ENCODE results near the gene OCRL.

Gene OCRL

DNA sequence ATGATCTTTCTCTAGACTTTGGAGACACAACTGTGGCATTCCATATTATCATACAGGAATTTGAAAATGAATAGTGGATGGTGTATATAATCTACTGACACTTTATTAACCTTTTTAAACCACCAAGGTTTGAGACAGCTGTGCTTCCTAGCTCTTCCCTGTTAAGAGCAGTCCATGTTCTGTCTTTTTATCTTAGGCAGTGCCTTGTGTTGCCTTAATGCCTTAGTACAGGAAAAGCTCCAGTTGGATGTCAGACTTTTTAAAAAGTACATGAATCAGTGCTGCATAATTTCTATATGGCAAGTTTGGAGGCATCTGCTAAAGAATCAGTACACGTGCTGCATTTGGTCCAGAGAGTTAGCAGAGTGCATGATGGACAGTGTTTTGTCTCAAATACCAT, 45.1 kb downstream of the OCRL start:
- no peak for DNase-seq (ENCODE audit: low read depth in 3 of 3)

DNA sequence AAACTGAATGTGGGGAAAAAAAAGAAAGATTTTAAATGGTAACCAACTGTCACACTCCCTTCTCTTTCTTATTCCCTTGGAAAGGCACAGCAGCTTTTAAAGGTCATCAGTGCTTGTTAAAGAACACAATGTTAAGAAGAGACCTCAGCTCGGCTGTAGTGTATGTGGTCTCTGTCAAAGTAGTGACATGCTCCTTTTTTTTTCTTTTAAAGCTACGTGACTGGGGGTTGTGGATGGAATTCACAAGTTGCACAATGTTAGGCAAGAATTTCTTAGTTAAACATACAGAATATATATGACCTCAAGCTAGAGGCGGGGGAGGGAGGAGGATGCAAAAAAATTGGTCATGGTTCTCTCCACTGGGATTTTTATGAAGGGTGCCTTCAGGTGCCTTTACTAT, 45.6 kb downstream of the OCRL start:
- no peak for DNase-seq (ENCODE audit: low read depth in 3 of 3)

DNA sequence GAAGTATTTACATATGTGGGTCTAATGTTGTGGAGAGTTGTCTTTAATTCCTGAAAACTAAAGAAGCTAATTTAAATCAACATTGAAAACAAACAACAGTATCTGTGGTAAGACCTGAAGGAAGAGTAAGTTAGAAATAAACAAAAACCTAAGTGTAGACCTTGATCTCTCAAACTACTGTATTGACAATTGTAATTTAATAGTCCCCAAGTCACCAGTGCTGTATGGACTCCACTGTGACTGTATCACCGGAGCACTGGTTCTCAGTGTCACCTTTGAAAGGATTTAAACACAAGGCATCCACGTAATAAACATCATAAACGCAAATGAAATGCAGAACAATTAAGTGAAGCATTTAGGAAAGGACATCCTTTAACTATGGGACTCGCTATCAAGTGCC, 46.4 kb downstream of the OCRL start:
- no peak for DNase-seq (ENCODE audit: low read depth in 3 of 3)

DNA sequence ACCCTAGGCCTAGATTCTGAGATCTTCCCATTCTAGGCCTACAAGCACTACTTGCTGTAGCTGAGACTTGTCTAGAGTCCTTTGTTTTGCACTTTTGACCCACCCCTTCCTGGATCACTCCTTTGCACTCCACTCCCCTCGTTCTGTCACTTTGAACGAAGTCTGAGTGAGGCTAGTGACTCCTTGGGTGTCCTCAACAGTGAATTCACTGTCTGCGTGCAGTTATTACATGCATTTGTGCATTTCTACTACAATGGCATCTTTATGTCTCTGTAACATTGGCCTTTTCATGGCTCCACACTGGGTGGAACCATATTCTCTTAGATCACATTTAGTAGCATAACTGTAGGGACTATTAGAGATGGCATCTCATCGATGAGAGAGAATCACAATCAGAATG, 50.5 kb downstream of the OCRL start:
- no peak for DNase-seq (ENCODE audit: low read depth in 3 of 3)

DNA sequence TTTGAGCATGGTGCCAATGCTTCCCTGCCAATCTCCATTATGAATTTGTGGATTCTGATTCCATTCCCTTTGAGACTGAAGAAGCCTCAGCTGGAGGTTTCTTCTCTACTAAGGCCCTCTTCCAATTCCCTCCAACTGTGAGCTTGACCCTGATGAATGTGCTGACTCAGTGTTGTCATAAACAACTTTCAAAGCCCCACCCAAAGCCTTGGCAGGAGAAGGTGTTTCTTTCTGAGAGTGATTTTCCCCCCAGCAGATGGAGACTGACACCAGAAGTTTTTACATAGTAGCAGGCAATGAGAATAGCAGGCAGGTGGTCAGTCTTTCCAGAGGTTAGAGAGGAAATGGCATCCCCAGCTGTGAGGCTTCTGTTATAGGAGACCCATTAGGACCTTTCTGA, 53.1 kb downstream of the OCRL start:
- no peak for DNase-seq (ENCODE audit: low read depth in 3 of 3)

DNA sequence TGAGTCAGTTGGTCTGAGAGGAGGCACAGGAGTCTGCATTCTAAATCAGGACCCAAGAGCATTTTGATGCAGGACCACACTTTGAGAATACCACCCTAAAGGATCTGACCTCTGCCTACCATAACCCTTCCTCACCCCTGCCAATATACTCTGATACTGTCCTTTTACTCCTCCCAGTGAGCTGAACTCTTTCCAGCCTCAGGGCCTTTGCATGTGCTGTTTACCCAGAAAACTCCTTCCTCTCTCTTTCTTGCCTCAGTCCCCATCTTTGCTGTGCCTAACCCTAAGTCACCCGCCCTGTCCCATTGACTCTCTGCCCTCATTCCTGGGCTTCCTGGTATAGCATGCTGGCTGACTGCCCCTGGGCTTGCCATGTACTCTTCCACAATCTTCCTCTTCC, 54.7 kb downstream of the OCRL start:
- no peak for DNase-seq (ENCODE audit: low read depth in 3 of 3)

DNA sequence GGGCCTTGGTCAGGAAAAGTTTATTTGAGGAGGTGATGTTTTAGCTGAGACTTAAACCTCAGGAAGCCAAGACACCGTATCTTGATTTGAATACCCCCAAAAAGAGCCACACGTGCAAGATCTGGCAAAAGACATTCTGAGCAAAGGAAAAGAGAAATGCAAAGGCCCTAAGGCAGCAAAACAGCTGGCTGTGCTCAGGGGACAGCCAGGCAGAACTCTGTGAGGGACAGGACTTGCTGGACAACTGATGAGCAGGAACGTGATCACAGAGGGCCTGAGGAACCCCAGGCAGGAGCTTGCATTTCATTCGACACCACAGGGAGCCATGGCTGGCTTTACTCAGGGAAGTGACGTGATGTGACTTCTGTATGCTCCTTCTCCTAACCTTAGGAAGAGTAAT, 56.0 kb downstream of the OCRL start:
- no peak for DNase-seq (ENCODE audit: low read depth in 3 of 3)

DNA sequence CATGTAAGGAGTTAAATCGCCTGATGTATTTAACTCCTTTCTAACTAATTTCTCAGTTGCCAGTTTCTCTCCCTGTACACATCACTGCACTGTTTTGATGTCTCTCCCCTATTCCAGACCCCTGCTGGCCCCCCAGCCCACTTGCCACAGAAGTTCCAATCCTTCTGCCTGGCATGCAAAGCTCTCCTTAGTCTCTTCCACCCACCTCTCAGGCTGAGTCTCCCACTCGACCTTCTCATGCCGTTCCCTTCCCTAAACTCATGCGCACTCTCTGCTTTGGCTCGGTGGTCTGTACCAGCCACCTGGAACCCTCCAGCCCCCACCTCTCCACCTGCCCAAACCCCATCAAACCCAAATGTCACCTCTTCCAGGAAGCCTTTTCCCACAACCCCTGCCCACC, 57.8 kb downstream of the OCRL start:
- DNase-seq (ENCODE audit: low read depth in 3 of 3): no peak

DNA sequence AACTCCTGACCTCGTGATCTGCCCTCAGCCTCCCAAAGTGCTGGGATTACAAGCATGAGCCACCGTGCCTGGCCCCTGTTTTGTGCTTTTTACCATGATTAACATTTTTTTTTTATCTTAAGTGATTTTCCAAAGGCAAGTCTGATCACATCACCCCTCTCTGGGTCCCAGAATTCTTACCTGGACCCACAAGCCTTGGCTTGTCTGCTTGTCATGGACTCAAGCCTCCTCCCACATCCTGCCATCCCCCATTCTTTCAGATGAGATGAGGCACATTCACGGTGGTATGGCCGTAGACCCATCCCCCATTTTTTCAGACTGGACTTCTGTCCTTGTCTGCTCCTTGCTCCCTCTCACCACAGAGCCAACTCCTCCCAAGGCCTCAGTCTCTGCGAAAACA, 59.4 kb downstream of the OCRL start:
- no peak for DNase-seq (ENCODE audit: low read depth in 3 of 3)

DNA sequence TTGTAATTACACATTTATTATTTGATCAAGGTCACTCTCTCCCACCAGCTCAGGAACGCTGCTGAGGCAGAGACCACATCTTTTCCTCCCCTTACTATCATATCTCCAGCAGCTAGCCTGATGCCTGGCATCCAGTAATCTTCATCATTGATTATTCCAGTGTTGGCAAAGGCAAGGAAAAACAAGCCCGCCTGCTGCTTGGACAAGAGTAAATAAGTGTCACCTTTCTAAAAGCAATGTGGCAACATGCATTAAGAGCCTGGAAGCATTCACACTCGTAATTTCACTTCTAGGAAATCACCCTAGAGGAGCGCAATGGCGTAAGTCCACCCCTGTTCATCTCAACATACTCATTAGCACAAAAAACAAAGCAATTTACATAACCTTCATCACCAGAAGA, 59.9 kb downstream of the OCRL start:
- no peak for DNase-seq (ENCODE audit: low read depth in 3 of 3)

DNA sequence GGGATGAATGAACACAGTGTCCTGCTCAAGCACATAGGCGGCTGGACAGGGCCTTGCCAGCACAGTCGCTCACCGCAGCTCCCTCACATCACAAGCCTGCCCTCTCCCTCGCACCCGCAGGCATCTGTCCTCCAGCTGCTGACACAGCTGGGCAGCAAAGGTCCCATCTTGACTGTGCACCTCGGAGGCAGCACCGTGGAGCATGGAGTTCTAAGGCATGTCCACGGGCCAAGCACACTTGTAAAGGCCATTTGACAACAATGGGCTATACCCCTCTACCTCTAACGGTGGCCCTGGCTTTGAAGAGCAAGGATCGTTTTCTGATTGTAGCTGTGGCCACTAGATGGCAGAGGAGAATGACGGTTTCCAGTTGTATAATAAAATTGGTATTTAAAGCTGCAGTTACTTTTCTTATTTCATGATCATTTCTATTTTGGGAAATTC, 60.9 kb downstream of the OCRL start:
- DNase-seq (ENCODE audit: low read depth in 3 of 3): no peak

DNA sequence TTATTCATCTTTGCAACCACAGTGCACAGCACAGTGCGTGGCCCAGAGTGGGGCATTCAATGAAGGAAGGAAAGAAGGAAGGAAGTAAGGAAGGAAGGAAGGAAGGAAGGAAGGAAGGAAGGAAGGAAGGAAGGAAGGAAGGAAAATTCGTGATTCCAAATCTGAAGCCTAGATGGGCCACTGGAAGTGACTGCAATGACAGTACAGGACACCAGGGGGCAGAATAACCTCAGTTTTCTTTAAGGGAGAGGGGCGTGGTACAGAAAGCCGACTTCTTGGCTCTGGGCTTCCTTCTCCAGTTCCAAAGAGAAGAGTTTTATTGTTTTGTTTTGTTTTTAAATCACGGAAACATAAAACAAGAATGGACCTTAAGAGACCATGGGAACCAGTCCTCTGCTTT, 66.9 kb downstream of the OCRL start:
- peak in 2 of 3 donors; percentile 36 to 38 for DNase-seq (ENCODE audit: low read depth in 3 of 3)

DNA sequence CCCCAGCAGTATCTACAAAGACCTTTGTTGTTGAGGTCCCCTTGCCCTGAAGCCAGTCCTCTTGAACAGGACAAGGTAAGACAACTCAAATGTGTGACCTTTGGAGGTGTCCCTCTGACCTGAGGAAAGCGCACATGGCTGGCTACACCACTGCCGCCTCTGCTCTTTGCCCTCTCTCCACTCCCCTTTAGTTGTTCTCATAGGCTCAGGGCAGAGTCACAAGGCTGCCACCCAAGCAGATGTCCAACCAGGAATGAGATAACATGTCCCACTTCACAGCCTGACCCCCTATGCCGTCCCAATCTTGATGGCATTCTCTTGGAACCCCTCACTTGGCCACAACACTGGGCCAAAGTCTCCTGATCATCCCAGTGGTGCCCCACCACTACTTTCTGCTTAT, 68.4 kb downstream of the OCRL start:
- no peak for DNase-seq (ENCODE audit: low read depth in 3 of 3)

DNA sequence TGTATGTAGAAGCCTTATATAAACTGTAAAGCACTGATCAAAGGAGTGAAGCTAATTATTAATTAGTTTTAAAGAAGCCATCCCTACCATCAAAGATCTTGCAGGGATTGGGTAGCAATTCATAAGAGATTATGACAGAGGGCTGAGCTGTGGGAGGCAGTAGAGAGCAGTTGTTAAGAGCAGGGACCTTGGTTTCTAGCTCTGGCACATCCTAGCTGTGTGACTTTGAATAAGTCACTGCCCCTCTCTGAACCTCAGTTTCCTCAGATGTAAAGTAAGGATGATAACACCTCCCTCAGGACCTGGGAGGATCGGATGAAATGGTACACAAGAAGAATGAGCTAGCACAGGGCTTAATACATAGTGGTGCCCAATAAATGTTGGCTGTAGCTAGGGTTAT, 69.3 kb downstream of the OCRL start:
- no peak for DNase-seq (ENCODE audit: low read depth in 3 of 3)

DNA sequence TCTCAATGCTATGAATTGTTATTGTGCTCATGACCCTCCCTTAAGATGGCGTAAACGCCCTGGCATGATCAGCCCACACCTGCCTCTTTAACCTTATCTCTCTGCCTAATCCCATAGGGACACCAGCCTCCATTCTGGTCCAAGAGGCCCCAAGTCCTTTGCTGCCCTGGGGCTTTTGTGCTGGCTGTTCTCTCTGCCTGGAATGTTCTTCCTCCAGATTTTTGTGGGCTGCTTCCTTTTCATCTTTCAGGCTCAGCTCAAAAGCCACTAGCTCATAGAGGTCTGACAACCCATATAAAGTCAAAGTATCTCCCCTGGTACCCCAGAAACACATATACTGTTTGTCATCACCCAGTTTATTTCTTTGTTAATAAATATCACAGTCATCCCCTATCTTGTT, 72.3 kb downstream of the OCRL start:
- DNase-seq (ENCODE audit: low read depth in 3 of 3): no peak

DNA sequence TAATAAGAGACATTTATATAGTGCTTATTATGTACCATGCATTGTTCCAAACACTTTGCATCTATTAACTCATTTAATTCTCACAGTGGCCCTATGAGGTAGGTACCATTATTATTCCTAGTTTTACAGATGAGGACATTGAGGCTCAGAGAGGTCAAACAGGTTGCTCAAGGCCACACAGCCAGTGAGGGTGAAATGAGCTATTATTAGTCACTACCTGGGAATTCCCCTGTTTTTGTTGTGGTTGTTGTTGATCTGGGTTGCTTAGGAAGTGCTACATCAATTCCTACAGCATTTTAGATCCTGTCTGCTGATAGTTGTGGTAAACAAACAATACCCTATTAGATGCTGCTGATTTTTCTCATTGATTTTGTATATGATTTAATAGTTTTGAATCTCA, 73.5 kb downstream of the OCRL start:
- no peak for DNase-seq (ENCODE audit: low read depth in 3 of 3)

DNA sequence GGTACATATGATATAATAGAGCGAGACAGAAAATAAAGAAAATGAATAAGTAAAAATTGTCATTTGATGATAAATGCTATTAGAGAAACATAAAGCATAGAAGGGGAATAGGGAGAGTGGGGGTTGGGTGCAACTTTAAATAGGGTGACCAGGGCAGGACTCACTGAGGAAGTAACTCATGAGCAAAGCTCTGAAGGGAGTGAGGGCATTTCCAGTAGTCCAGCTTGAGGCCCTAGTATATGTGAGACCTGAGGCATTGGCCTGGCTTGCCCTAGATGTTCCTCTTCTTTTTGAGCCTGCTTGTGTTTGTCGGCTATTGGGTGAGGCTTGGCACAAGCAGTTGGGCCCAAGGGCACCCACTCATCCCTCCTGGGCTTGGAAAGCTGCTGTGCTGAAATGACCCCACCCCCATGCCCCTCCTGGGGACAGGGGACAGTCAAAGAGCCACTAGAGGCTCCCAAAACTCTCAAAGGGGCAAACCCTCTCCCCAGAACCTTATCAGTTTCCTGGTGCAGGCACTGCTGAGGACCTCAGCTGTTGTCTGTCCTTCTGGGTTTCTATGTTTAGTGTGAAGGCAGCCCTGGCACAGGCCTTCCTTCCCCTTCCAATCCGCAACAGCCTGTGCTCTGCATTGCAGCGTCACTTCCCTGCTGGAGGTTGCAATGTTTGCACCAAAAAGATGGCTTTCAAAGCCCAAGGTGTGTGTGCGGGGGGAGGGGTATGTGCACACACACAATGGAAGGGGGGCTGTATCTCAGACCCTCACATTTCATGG, 74.6 kb downstream of the OCRL start:
- no peak for DNase-seq (ENCODE audit: low read depth in 3 of 3)

DNA sequence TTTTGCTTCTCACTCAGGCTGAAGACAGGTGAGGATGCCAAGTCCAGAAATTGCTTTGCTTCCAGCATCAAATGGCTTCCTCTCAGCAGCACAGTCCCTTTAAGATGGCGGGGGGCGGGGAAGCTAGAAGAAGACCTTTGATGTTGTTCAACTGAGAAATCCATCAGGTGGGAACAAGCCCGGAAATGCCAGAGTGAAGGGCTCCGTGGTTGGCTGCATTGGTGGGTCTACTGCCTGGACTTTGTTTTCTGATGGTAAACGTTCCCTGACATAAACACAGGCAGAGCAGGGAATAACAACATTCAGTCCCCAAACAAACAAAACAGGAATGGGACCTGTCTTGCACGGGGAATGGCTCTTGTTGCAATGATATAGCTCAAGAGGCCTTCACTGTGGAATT, 77.4 kb downstream of the OCRL start:
- DNase-seq (ENCODE audit: low read depth in 3 of 3): no peak

DNA sequence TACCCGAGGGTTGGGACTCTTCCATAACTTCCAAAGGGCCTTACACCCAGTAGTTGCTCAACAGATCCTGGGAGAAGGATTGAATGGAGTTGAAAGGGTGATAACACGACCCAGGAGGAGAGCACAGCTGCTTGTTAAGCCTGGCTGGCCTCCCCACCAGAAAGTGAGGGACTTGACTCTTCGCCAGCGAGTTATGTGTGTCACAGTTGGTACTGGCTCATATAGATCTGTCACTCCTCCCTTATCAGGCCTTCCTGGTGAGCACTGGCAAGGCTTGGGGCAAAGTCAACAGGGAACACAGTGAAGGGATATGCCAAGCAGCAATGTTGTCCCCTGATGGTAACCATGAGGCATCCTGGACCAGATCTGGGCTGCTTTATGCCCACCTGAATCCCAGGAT, 78.9 kb downstream of the OCRL start:
- DNase-seq (ENCODE audit: low read depth in 3 of 3): no peak

DNA sequence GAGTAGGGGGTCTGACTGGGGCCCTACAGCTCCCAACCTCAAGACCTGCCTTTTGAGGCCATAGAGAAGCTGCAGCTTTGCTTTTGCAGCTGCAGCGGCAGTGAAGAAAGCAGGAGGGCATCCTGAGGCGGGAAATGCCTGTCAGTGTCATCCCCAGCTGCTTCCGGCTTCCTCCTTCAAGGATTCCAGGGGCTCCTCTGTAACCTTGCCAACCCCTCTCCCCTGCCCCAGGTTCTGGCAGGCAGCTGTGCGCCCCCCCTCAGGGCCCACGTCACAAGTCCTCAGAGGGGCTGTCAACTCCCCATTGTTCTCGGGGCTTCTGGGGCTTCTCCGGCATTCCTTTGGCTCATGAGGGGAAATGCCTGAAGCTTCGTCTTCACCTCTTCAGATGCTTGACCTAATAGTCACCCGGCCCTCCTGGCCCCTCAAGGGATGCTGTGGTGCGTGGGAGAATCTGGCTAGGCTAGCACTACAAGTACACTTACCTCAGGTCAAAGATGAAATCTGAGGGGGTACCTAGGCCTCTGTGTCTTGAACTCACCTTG, 82.8 kb downstream of the OCRL start:
- no peak for DNase-seq (ENCODE audit: low read depth in 3 of 3)

DNA sequence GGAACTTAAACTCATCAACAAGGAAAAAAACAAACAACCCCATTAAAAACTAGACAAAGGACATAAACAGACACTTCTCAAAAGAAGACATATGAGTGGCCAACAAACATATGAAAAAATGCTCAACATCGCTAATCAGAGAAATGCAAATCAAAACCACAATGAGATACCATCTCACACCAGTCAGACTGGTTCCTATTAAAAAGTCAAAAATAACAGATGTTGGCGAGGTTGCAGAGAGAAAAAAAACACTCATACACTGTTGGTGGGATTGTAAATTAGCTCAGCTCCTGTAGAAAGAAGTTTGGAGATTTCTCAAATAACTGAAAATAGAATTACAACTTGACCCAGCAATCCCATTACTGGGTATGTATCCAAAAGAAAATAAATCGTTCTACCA, 86.0 kb downstream of the OCRL start:
- DNase-seq (ENCODE audit: low read depth in 3 of 3): no peak

DNA sequence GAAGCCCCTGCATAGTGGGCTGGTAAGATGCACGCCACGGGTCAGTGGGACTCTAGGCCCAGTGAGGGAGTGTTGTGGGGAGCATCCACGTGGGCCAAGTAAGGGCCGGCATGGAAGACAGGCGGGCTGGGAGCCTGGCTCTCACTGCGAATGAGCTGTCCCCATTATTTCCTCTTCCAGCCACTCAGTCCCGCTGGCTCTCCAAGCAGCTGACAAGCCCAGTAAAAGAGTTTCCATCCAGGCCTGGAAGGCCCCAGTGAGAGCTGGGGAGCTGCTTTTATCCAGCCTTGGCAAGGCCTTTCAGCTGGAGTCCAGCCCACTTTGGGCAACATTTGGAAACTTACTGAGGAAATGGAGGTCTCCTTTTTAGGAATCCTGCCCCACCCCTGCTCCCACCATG, 89.8 kb downstream of the OCRL start:
- no peak for DNase-seq (ENCODE audit: low read depth in 3 of 3)

DNA sequence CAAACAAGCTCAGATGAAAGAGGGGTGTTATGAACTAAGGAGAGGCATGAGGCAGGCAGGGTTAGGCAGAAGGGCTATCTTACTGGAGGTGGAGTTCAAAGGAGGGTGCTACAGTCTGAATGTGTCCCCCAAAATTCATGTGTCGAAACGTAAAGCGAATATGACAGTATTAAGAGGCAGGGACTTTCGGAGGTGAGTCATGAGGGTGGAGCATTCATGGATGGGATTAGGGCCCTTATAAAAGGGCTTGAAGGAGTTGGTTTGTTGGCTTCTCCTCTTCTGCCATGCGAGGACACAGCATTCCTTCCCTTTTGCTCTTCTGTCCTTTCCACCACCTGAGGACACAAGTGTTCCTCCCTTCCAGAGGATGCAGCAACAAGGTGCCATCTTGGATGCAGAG, 91.8 kb downstream of the OCRL start:
- DNase-seq (ENCODE audit: low read depth in 3 of 3): no peak

DNA sequence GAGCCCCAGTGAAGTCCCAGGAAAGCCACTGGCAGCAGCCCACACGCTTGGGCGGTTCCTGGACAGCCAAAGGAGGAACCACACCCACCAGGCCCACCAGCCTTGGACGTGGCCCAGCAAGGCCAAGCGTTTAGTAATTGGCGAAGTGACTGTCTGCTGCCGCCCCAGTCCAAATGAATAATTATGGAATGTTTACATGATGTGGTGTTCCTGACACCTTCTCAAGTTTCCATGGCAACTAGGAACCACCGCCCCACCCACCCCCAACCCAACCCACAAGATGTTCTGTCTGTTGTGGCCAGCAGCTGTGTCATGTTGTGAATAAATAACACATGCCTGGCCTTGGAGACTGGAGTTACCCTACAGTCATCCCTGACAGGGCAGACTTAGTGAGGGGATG, 92.4 kb downstream of the OCRL start:
- DNase-seq (ENCODE audit: low read depth in 3 of 3): no peak

All from stimulated activated CD4-positive, alpha-beta T cell treated with anti-CD3 and anti-CD28 coated beads, TNF-alpha, amount 100 ng/mL, for 48 hours (primary cell).